GM23248 (cell line): ENCODE measurements around the gene LGR5.
A peak's percentile ranks its signal among the peaks of the same experiment; 100 is the strongest.

Source experiments
- EZH2 ChIP-seq: fragments of 200-600 bp; sonication (generic); IDR thresholded peaks from 2 replicates; pipeline ENCODE4 v1.6.1; 2018; ENCODE audit warnings: antibody characterized with exemption, mild to moderate bottlenecking; ENCODE audit not compliant: insufficient read depth, poor library complexity, severe bottlenecking
- EZH2phosphoT487 ChIP-seq: fragments of 200-600 bp; sonication (generic); IDR thresholded peaks from 2 replicates; pipeline ENCODE4 v1.6.1; 2018; ENCODE audit warnings: antibody characterized with exemption, moderate library complexity, mild to moderate bottlenecking, low read depth; ENCODE audit not compliant: insufficient read depth

DNA sequence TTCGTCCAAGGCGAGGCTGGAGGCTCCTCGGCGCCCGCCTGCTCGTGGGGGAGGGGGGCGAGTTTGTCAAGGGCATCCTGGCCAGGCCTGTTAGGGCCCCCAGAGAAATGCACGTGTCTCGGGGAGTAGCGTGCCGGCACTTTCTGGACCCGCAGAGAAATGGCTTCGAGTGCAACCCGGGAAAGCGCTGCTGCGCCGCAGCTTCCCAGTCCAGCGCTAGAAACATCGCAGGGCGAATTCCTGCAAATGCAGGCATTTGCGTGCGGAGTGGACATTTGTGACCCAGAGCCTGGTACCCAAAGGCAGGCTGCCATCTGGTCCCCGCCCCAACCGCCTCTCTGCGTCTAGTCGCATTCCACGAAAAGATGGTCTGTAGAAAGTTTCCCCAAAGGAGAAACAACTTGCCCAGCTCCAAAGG lies 756 bp downstream of the LGR5 start:
- TF ChIP-seq EZH2phosphoT487 = no peak
- peak; percentile 86 for TF ChIP-seq EZH2
